Body of pancreas (tissue), 4 donors: ENCODE data around the gene LOC101059915.

Source experiments
- ATAC-seq: fragments of 150-250 bp; one replicate; pipeline ENCODE4 v1.9.1; 2016
- DNase-seq, 4 donors: peaks; one replicate each; pipeline ENCODE4 v3.0.0-alpha.2; 2019
- H3K27ac ChIP-seq, 4 donors: fragments of 200-600 bp; sonication (generic); 1 replicate in 3 of 4; 2 replicates in 1 of 4; pipeline versions ENCODE4 v1.5.1 to v1.6.1; 2016 to 2019; ENCODE audit warnings: mild to moderate bottlenecking in 1 of 4, mixed read lengths in 1 of 4, moderate library complexity in 1 of 4
- H3K27me3 ChIP-seq, 2 donors: fragments of 200-600 bp; sonication (generic); one replicate each; pipeline ENCODE4 v1.6.0; 2016; ENCODE audit warnings: mild to moderate bottlenecking in 1 of 2
- H3K36me3 ChIP-seq, 2 donors: fragments of 200-600 bp; sonication (generic); replicated peaks in 1 of 2; 2 replicates each; pipeline ENCODE4 v1.5.1; 2016; ENCODE audit warnings: low read depth in 2 of 2; ENCODE audit not compliant: insufficient read depth in 1 of 2
- H3K4me1 ChIP-seq: fragments of 200-600 bp; sonication (generic); one replicate; pipeline ENCODE4 v1.6.0; 2016
- H3K4me3 ChIP-seq, 2 donors: fragments of 200-600 bp; sonication (generic); 1 replicate in 1 of 2; 2 replicates in 1 of 2; pipeline ENCODE4 v1.5.1; 2016 to 2019
- H3K9me3 ChIP-seq, 3 donors: fragments of 200-600 bp; sonication (generic); 1 replicate in 2 of 3; 2 replicates in 1 of 3; pipeline ENCODE4 v1.5.1; 2016
- CTCF ChIP-seq, 7 experiments: fragments of 450-650 bp in 4 of 7; fragments of 200-600 bp in 3 of 7; sonication (generic) in 3 of 7; IDR thresholded peaks; one replicate each; pipeline ENCODE4 v1.5.1; 2016 to 2019; ENCODE audit warnings: antibody characterized with exemption in 7 of 7
- POLR2A ChIP-seq, 3 donors: fragments of 450-650 bp; IDR thresholded peaks; one replicate each; pipeline ENCODE4 v1.6.1; 2016; ENCODE audit warnings: antibody characterized with exemption in 3 of 3, mild to moderate bottlenecking in 2 of 3
- WGBS, 2 donors: methylation state at CpG; one replicate each; pipeline ENCODE4 v1.1.5; 2017; 5-methylcytosine and 5-hydroxymethylcytosine counted together
- intact Hi-C: fragments of 100-400 bp; cut with DNase I; formaldehyde crosslinking; loops from one replicate; pipeline ENCODE4 v1.15.1; 2023

The LOC101059915 gene

GRCh38 chrX:71667328-71668247, at the start of gene LOC101059915:
Gene LOC101059915 (plus strand): TSS chrX:71667546.
- H3K27ac ChIP-seq, result no peak within 1 kb of the TSS
- ATAC-seq, result no peak
- WGBS, 2 donors, result 89 to 92% methylated on average over 15 to 28 of the region's 50 CpGs
- no peaks in the 10 kb centered on the region for H3K9me3 ChIP-seq
- H3K36me3 ChIP-seq, result no peaks in the 10 kb centered on the region
- intact Hi-C loops, result no loop called here
- no peak within 1 kb of the TSS for H3K4me3 ChIP-seq
- no peak for DNase-seq
- TF ChIP-seq POLR2A (IDR thresholded peaks at IDR 0.05) (no peak), CTCF (IDR thresholded peaks at IDR 0.05) (no peak)
- H3K27me3 ChIP-seq, result no peaks in the 10 kb centered on the region
- H3K4me1 ChIP-seq, result no peaks in the 10 kb centered on the region

- H3K4me3 ChIP-seq, result no peak overlapping the region
Measured at GRCh38 chrX:71617742-71618141, 49.6 kb upstream of the LOC101059915 start.

GRCh38 chrX:71618303-71618721, 49.0 kb upstream of the LOC101059915 start, which contains the start of gene CXCR3:
Gene CXCR3 (minus strand): TSS chrX:71618511. CDS start chrX:71618449, 62 bp downstream.
- no peak for ATAC-seq
- no peak within 1 kb of the TSS for H3K27ac ChIP-seq

More at GRCh38 chrX:71617742-71618141, 49.6 kb upstream of the LOC101059915 start:
- H3K27ac ChIP-seq, result no peak overlapping the region
- intact Hi-C loops, result no loop called here
- DNase-seq (no peak), ATAC-seq (no peak)
- H3K9me3 ChIP-seq, result no peaks in the 10 kb centered on the region
- whole genome bisulfite sequencing, 2 donors, result 68 to 79% methylated on average over 3 to 6 of the region's 8 CpGs
- TF ChIP-seq POLR2A (IDR thresholded peaks at IDR 0.05) (no peak), CTCF (IDR thresholded peaks at IDR 0.05) (no peak)
- no peaks in the 10 kb centered on the region for H3K27me3 ChIP-seq
- peaks cover 8% of the 10 kb centered on the region for H3K4me1 ChIP-seq
- H3K36me3 ChIP-seq, result no peaks in the 10 kb centered on the region

GRCh38 chrX:71618787-71619186, 48.6 kb upstream of the LOC101059915 start:
- TF ChIP-seq CTCF (IDR thresholded peaks at IDR 0.05) (no peak), POLR2A (IDR thresholded peaks at IDR 0.05) (no peak)
- Histone ChIP-seq H3K4me3 (no peak overlapping the region), H3K9me3 (no peaks in the 10 kb centered on the region), H3K27ac (no peak overlapping the region), H3K4me1 (peaks cover 13% of the 10 kb centered on the region), H3K36me3 (no peaks in the 10 kb centered on the region), H3K27me3 (no peaks in the 10 kb centered on the region)
- intact Hi-C loops, result no loop called here
- no peak for ATAC-seq
- DNase-seq, result no peak
- 67 to 75% methylated on average over 1 to 3 of the region's 3 CpGs for WGBS, 2 donors

More at GRCh38 chrX:71618303-71618721, 49.0 kb upstream of the LOC101059915 start, which contains the start of gene CXCR3:
- 75% methylated on average over 1 of the region's 4 CpGs; no CpG with 5 or more reads in 1 of the 2 donors for WGBS, 2 donors
- peak; percentile 15 to 48 (median 40) for DNase-seq
- H3K36me3 ChIP-seq, result no peaks in the 10 kb centered on the region
- no peaks in the 10 kb centered on the region for H3K27me3 ChIP-seq
- intact Hi-C loops, result no loop called here
- TF ChIP-seq CTCF (IDR thresholded peaks at IDR 0.05), result no peak
- TF ChIP-seq POLR2A (IDR thresholded peaks at IDR 0.05), result no peak
- H3K9me3 ChIP-seq, result no peaks in the 10 kb centered on the region
- H3K4me3 ChIP-seq, result no peak within 1 kb of the TSS
- peaks cover 13% of the 10 kb centered on the region for H3K4me1 ChIP-seq
